HG03066 (cell line): ENCODE data around the gene ALDH4A1.
"Not testable (repeated sequence)": the region's sequence is repeated elsewhere in the genome, so short reads cannot be mapped to it uniquely, and the experiment has no call there.

Experiments
- ATAC-seq: cut with Tn5 transposase; IDR thresholded peaks from one replicate; pipeline ENCODE4 v1.9.1; 2021; ENCODE audit warnings: low read depth; ENCODE audit not compliant: unreplicated experiment

Gene ALDH4A1

GRCh38 chr1:18901147-18901951, 1.0 kb downstream of the ALDH4A1 start:
- ATAC-seq = no peak

DNA sequence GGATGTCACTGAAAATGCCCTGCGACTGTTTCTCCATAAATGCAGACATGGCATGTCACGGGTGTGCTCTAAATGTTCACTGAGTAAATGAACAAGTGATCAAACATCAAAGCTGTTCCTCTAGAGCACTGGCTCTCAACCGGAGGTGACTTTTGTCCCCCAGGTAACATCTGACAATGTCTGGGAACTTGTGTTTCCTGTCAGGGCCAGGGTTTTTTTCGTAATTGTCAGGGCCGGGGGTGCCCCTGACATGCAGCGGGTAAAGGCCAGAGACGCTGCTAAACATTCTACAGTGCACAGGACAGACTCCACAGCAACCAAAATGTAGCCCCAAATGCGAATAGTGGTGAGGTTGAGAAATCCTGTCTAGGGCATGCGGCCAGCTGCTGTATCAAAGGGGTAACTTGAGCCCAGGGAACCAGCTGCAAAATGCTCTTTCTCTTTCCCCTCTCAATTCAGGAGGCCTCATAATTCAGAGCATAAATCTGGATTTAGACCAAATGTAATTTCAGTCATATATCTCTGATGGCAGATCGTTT, 2.0 kb downstream of the ALDH4A1 start:
- no peak for ATAC-seq

DNA sequence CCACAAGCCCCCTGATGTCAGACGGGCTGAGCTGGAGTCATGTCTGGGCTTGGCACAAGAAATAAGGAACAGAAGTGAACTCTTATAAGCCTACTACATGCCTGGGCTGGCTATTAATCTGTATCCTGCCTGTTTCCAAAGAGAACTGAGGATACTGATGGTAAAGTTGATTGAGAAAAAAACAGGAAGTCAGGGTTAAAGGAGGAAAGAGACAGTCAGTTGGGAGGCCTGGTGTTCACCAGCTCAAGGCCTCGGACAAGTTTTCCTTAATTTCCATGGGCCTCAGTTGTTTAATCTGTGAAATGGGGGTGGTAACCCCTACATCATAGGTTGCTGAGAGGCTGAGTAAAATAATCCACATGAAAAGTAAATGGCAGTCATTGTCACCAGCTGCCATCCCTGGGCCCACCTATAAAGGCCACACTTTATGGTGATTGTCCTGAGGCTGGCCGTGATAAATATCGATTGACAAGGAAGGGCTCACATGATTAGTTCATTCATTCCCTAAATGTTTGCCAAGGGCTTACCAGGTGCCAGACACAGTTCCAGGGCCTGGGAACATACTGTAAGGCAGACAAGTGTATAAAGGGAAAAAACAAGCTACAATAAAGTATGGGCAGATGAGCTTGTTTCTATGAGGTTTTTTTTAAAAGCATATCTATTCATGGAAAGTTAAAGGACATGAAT, 2.8 kb downstream of the ALDH4A1 start:
- no peak for ATAC-seq

DNA sequence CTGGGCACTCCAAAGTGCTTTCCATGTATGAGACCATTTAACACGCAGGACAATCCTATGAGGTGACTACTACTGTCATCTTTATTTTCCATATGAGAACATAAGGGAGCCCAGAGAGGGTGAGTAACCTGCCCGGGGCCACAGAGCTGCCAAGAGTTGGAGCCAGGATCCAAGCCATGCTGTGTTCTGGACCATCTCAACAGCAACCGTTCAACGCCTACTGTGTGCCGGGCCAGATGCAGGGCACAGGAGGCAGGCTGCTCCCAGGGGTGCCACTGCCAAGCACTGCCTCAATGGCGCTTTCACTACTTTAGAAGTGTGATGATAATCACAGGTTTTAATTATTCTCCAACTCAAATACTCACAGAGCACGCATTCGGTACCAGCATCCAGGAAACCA, 3.8 kb downstream of the ALDH4A1 start:
- ATAC-seq = no peak

GRCh38 chr1:18895317-18895716, 7.0 kb downstream of the ALDH4A1 start:
- ATAC-seq = no peak

GRCh38 chr1:18893120-18893519, 9.2 kb downstream of the ALDH4A1 start:
- ATAC-seq = no peak

GRCh38 chr1:18891858-18892257, 10.5 kb downstream of the ALDH4A1 start:
- ATAC-seq = not testable (repeated sequence)

- ATAC-seq = no peak
Observed at GRCh38 chr1:18891426-18891780, 11.0 kb downstream of the ALDH4A1 start.

GRCh38 chr1:18890706-18891425, 11.5 kb downstream of the ALDH4A1 start:
- ATAC-seq = no peak

DNA sequence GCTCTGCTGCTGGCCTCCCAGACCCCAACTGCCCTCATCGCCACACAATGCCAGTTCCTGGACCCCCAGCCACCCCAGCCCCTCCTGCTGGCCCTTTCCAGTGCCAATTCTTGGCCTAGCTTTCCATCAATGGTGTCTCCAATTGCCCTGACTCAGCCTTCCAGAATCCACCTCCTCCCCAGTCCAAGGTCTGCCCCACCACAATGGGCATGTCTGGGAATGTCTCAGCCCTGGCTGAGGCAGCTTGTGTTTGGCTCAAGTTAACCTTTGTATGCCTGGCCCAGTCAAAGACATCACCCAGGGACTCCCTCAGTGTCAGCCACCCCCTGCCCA, 16.4 kb downstream of the ALDH4A1 start:
- ATAC-seq = no peak

DNA sequence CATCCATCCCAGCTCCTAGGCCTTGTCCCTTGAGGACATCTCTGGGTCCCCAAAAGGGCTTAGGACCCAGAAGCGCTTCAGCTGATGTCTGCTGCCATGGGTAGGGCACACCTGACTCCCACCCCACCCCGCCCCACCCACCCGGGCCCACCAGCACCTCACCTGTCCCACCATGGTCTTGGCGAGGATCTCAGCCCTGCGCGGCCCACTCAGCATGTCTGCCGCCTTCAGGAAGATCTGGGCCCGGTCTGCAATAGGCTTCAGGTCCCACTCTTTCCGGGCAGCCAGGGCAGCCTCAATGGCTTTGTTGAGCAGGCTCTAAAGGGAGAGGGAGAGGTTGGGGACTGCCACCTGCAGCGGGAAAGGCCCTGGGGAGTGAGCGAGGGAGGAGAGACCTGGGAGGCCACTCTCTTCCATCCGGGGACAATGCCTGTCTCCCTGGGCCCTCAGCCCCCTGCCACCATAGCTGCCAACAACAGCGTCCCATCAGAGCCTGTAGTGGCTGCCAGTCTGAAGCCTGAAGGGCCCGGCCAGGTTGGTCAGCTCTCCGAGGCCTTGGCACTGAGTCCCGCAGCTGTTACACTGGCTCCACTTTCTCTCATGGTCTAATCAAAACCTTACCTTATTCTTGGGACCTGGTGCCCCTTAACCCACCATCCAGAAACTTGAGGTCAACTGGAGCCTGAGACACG, 16.9 kb downstream of the ALDH4A1 start:
- ATAC-seq = no peak

DNA sequence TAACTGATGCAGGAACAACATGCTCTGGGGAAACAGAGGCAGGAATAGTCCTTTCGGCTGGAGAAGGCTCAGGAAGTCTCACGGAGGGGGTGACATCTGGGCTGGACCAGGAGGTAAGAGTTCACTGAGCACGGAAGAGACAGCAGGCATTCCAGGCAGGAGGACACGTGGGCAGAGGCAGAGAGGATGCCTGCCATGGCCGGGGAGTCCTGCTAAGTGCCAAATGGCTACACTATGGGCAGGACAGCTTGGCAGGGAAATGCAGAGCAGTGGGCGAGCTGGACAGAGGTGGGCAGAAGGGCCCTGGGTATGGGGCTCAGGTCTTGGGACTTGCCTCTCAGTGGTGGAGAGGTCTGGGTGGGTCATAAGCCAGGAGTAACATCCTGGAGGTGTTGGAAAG, 17.6 kb downstream of the ALDH4A1 start:
- no peak for ATAC-seq

DNA sequence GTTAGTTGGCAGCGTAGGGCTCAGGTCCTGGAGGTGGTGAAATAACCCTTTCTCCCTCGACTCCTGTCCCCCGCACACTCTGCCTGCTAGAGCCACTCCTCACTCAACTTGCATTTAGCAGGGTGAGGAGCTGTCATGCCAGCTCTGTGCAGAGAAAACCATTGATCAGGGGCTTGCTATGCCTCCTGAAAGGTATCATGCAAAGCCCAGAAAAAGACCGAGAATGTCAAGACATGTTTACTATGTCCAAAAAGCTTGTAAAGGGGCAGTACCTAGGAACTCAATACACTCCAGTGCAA, 18.0 kb downstream of the ALDH4A1 start:
- ATAC-seq = no peak

- no peak for ATAC-seq
Observed at GRCh38 chr1:18883636-18884418, 18.5 kb downstream of the ALDH4A1 start.

- ATAC-seq = no peak
Observed at GRCh38 chr1:18883079-18883478, 19.3 kb downstream of the ALDH4A1 start.

GRCh38 chr1:18882486-18882885, 19.9 kb downstream of the ALDH4A1 start:
- ATAC-seq = no peak

GRCh38 chr1:18881642-18882431, 20.5 kb downstream of the ALDH4A1 start:
- no peak for ATAC-seq

- ATAC-seq = no peak
Observed at GRCh38 chr1:18881164-18881563, 21.2 kb downstream of the ALDH4A1 start.

DNA sequence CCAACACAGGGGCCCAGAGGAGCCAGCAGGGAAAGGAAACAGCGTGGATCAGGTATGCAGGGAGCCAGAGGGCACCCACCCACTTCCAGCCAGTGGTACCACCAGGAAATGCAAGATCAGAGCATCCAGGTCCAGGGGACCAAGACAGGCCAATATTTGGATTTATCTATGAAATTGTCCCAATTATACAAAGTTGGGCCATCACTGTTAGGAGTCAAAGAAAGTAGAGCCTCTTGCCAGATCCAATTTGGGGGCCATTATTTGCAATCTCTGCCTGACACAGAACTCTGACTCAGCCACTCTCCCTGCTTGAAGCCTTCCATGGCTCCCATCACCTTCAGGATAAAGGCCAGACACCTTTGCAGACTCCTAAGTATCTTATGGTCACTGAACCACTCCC, 21.8 kb downstream of the ALDH4A1 start:
- ATAC-seq = no peak
